Effector memory CD8-positive, alpha-beta T cell (primary cell): ENCODE data around the gene SLC35F5.
A peak's percentile ranks its signal among the peaks of the same experiment; 100 is the strongest.
"Not testable (repeated sequence)": the region's sequence is repeated elsewhere in the genome, so short reads cannot be mapped to it uniquely, and the experiment has no call there.

Source experiments
- ATAC-seq: fragments of 150-1000 bp; cut with Tn5 transposase; replicated peaks from 2 replicates; pipeline ENCODE4 v1.10.0; 2021; ENCODE audit warnings: mild to moderate bottlenecking, moderate library complexity
- DNase-seq, 3 experiments: peaks; one replicate each; pipeline ENCODE4 v3.0.0; 2021
- H3K27ac Mint-ChIP-seq, 2 donors: one replicate each; pipeline ENCODE4 v1.8.0; 2022; ENCODE audit warnings: mild to moderate bottlenecking in 2 of 2, mixed read lengths in 2 of 2, moderate library complexity in 2 of 2
- H3K27me3 Mint-ChIP-seq, 2 donors: one replicate each; pipeline ENCODE4 v1.8.0; 2022; ENCODE audit warnings: mixed read lengths in 2 of 2
- H3K36me3 Mint-ChIP-seq: one replicate; pipeline ENCODE4 v1.8.0; 2022; ENCODE audit warnings: mild to moderate bottlenecking, moderate library complexity, mixed read lengths; ENCODE audit not compliant: insufficient read depth
- H3K4me1 Mint-ChIP-seq, 2 donors: one replicate each; pipeline ENCODE4 v1.8.0; 2022; ENCODE audit warnings: low read depth in 2 of 2, mixed read lengths in 2 of 2
- H3K4me3 Mint-ChIP-seq, 2 donors: one replicate each; pipeline ENCODE4 v1.8.0; 2022; ENCODE audit warnings: mild to moderate bottlenecking in 2 of 2, mixed read lengths in 2 of 2, moderate library complexity in 2 of 2
- H3K9me3 Mint-ChIP-seq, 2 donors: one replicate each; pipeline ENCODE4 v1.8.0; 2022; ENCODE audit warnings: mixed read lengths in 2 of 2

Gene SLC35F5

GRCh38 chr2:113739849-113740248 is 16.6 kb downstream of the SLC35F5 start:
- Mint-ChIP-seq H3K27me3 (no peaks in the 10 kb centered on the region), H3K4me3 (no peak overlapping the region), H3K9me3 (no peaks in the 10 kb centered on the region), H3K36me3 (peaks cover 44% of the 10 kb centered on the region), H3K27ac (no peak overlapping the region), H3K4me1 (no peaks in the 10 kb centered on the region)
- DNase-seq (no peak), ATAC-seq (no peak)

GRCh38 chr2:113734185-113734584 is 22.3 kb downstream of the SLC35F5 start:
- ATAC-seq (no peak), DNase-seq (no peak)
- no peak overlapping the region for H3K4me3 Mint-ChIP-seq
- H3K36me3 Mint-ChIP-seq, result peaks cover 6% of the 10 kb centered on the region
- H3K4me1 Mint-ChIP-seq, result no peaks in the 10 kb centered on the region
- no peaks in the 10 kb centered on the region for H3K9me3 Mint-ChIP-seq
- no peaks in the 10 kb centered on the region for H3K27me3 Mint-ChIP-seq
- peak overlapping the region in 1 of 2 donors; percentile 17 for H3K27ac Mint-ChIP-seq

GRCh38 chr2:113724010-113724409 is 32.4 kb downstream of the SLC35F5 start:
- no peak for DNase-seq
- Mint-ChIP-seq H3K27ac (peak overlapping the region; percentile 32 to 77), H3K27me3 (no peaks in the 10 kb centered on the region), H3K4me1 (peaks cover 0 to 17% of the 10 kb centered on the region in 2 donors), H3K4me3 (no peak overlapping the region), H3K9me3 (no peaks in the 10 kb centered on the region), H3K36me3 (peaks cover 14% of the 10 kb centered on the region)
- no peak for ATAC-seq

- Mint-ChIP-seq H3K9me3 (no peaks in the 10 kb centered on the region), H3K4me1 (peaks cover 0 to 17% of the 10 kb centered on the region in 2 donors), H3K36me3 (peaks cover 17% of the 10 kb centered on the region), H3K27ac (peak overlapping the region; percentile 32 to 77), H3K4me3 (no peak overlapping the region), H3K27me3 (no peaks in the 10 kb centered on the region)
- DNase-seq (no peak), ATAC-seq (no peak)
Observed at GRCh38 chr2:113723411-113723810, 33.0 kb downstream of the SLC35F5 start.

- no peak overlapping the region for H3K4me3 Mint-ChIP-seq
- ATAC-seq (no peak), DNase-seq (no peak)
- H3K27ac Mint-ChIP-seq, result no peak overlapping the region
- no peaks in the 10 kb centered on the region for H3K9me3 Mint-ChIP-seq
- no peaks in the 10 kb centered on the region for H3K27me3 Mint-ChIP-seq
- H3K4me1 Mint-ChIP-seq, result peaks cover 3 to 10% of the 10 kb centered on the region in 2 donors
- peaks cover 16% of the 10 kb centered on the region for H3K36me3 Mint-ChIP-seq
Observed at GRCh38 chr2:113720167-113720566, 36.3 kb downstream of the SLC35F5 start.

- peaks cover 12% of the 10 kb centered on the region for H3K36me3 Mint-ChIP-seq
- H3K9me3 Mint-ChIP-seq, result no peaks in the 10 kb centered on the region
- H3K4me3 Mint-ChIP-seq, result no peak overlapping the region
- peak overlapping the region in 1 of 2 donors; percentile 11 for H3K27ac Mint-ChIP-seq
- H3K27me3 Mint-ChIP-seq, result no peaks in the 10 kb centered on the region
- no peak for DNase-seq
- peaks cover 0 to 3% of the 10 kb centered on the region in 2 donors for H3K4me1 Mint-ChIP-seq
- no peak for ATAC-seq
Observed at GRCh38 chr2:113716291-113716690, 40.2 kb downstream of the SLC35F5 start.

- peaks cover 6% of the 10 kb centered on the region for H3K36me3 Mint-ChIP-seq
- DNase-seq, result no peak
- no peaks in the 10 kb centered on the region for H3K9me3 Mint-ChIP-seq
- peaks cover 0 to 3% of the 10 kb centered on the region in 2 donors for H3K4me1 Mint-ChIP-seq
- H3K27ac Mint-ChIP-seq, result no peak overlapping the region
- H3K27me3 Mint-ChIP-seq, result no peaks in the 10 kb centered on the region
- no peak for ATAC-seq
- no peak overlapping the region for H3K4me3 Mint-ChIP-seq
Observed at GRCh38 chr2:113712941-113713340, 43.5 kb downstream of the SLC35F5 start.

GRCh38 chr2:113711851-113712250 is 44.6 kb downstream of the SLC35F5 start:
- ATAC-seq (no peak), DNase-seq (no peak)
- no peak overlapping the region for H3K27ac Mint-ChIP-seq
- peaks cover 0 to 3% of the 10 kb centered on the region in 2 donors for H3K4me1 Mint-ChIP-seq
- no peaks in the 10 kb centered on the region for H3K27me3 Mint-ChIP-seq
- no peaks in the 10 kb centered on the region for H3K9me3 Mint-ChIP-seq
- H3K4me3 Mint-ChIP-seq, result no peak overlapping the region
- peaks cover 6% of the 10 kb centered on the region for H3K36me3 Mint-ChIP-seq

GRCh38 chr2:113709022-113709421 is 47.4 kb downstream of the SLC35F5 start:
- Mint-ChIP-seq H3K9me3 (no peaks in the 10 kb centered on the region), H3K4me3 (no peak overlapping the region), H3K4me1 (no peaks in the 10 kb centered on the region), H3K27ac (no peak overlapping the region), H3K27me3 (no peaks in the 10 kb centered on the region), H3K36me3 (peaks cover 6% of the 10 kb centered on the region)
- no peak for DNase-seq
- no peak for ATAC-seq

GRCh38 chr2:113707106-113707505 is 49.3 kb downstream of the SLC35F5 start:
- DNase-seq (no peak), ATAC-seq (no peak)
- Mint-ChIP-seq H3K4me1 (no peaks in the 10 kb centered on the region), H3K27ac (no peak overlapping the region), H3K27me3 (no peaks in the 10 kb centered on the region), H3K4me3 (no peak overlapping the region), H3K9me3 (no peaks in the 10 kb centered on the region), H3K36me3 (no peaks in the 10 kb centered on the region)

- Mint-ChIP-seq H3K4me3 (no peak overlapping the region), H3K9me3 (no peaks in the 10 kb centered on the region), H3K27ac (peak overlapping the region in 1 of 2 donors; percentile 25), H3K36me3 (no peaks in the 10 kb centered on the region), H3K4me1 (no peaks in the 10 kb centered on the region), H3K27me3 (no peaks in the 10 kb centered on the region)
- DNase-seq (no peak), ATAC-seq (no peak)
Observed at GRCh38 chr2:113705982-113706523, 50.4 kb downstream of the SLC35F5 start.

GRCh38 chr2:113704300-113704993 is 52.0 kb downstream of the SLC35F5 start:
- not testable (repeated sequence) for H3K36me3 Mint-ChIP-seq, H3K4me3 Mint-ChIP-seq, DNase-seq, H3K27me3 Mint-ChIP-seq, H3K27ac Mint-ChIP-seq, ATAC-seq, H3K9me3 Mint-ChIP-seq
- H3K4me1 Mint-ChIP-seq, result peaks cover 10 to 11% of the 10 kb centered on the region in 2 donors

GRCh38 chr2:113703386-113704299 is 52.8 kb downstream of the SLC35F5 start:
- Mint-ChIP-seq H3K36me3 (peaks cover 6% of the 10 kb centered on the region), H3K4me1 (peaks cover 14 to 17% of the 10 kb centered on the region in 2 donors), H3K9me3 (no peaks in the 10 kb centered on the region), H3K27me3 (no peaks in the 10 kb centered on the region), H3K4me3 (no peak overlapping the region), H3K27ac (no peak overlapping the region)
- DNase-seq (no peak), ATAC-seq (no peak)
